ENCODE results near the gene ARHGAP42. TPM values are rescaled to one million over a fixed set of nuclear protein-coding genes. Genes with fewer than 3 reads are reported as not detected.

The ARHGAP42 gene
- total and polyA plus RNA-seq, 4 donors: 3.8 to 17.2 (median 12.0) TPM

DNA sequence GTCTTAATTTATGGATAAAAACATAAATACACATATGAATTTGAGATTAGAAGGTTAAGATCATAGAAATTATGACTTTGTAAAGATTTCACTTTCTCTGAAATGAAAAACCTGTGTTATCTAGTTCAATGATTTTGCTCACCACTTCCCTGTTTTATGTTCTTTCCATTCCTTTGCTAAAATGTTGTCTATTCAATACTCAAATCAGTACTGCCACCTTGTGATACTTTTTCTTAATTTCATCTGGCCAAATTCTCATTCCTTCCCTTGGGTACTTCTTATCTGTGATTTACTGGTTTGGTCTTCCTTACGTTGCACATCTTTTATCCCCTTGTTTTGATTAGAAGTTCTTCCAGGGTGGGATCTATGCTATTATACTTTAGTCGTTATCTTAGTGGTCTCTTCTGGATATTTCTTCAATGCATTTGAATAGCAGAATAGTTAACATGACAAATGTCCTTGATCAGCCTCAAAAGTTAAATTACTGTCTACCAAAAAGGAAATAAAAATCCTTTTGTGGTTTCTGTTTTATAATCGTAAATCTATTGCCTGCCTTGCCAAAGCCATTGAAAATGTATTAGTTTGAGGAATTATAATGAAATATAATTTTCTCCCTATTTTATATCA is 245.5 kb downstream of the ARHGAP42 start:
- no peaks in the 10 kb centered on the region for H3K27me3 ChIP-seq (ENCODE audit: control insufficient read depth in 4 of 4, insufficient read depth in 4 of 4, low read length in 3 of 4)
- TF ChIP-seq RAD21 (IDR thresholded peaks at IDR 0.05) (peak; percentile 79 to 86), CTCF (IDR thresholded peaks at IDR 0.05; ENCODE audit: low read depth, low read length, missing input control) (peak; percentile 36), JUND (IDR thresholded peaks at IDR 0.05) (no peak)
- H3K9me3 ChIP-seq (ENCODE audit: control insufficient read depth in 4 of 4, low read length in 3 of 4): no peaks in the 10 kb centered on the region
- H3K4me1 ChIP-seq (ENCODE audit: control insufficient read depth in 4 of 4, insufficient read depth in 4 of 4, low read length in 3 of 4): no peaks in the 10 kb centered on the region
- no peak for DNase-seq (ENCODE audit: low spot score)
- no peak overlapping the region for H3K9ac ChIP-seq (ENCODE audit: low read depth in 1 of 2, low read length in 2 of 2)
- peaks cover 0 to 2% (median 0%) of the 10 kb centered on the region in 4 donors for H3K36me3 ChIP-seq (ENCODE audit: control insufficient read depth in 4 of 4, insufficient read depth in 3 of 4, low read depth in 1 of 4, low read length in 3 of 4)
- H3K27ac ChIP-seq (ENCODE audit: low read depth in 1 of 2, low read length in 2 of 2): no peak overlapping the region
- no peak overlapping the region for H3K4me3 ChIP-seq (ENCODE audit: low read depth in 1 of 3, low read length in 3 of 3)
- WGBS: 40% methylated on average over 3 of the region's 3 CpGs

DNA sequence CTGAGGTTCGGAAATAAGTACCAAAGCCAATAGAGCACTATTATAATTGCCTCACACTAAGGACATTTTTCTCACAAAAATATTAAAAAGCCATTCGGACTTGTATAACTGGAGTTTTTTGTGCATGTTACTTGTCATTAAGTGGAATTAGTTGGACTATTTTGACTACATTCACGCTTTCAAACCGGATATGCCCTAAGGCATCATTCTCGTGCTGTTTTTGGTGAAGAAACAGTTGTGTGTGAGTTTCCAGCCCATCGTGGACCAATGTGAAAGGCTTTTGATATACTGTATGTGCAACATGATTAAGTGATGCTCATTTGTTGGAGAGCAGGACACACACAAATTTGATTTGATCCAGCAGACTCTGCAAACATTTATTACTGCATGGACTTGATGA is 249.7 kb downstream of the ARHGAP42 start:
- WGBS: 79% methylated on average over 6 of the region's 6 CpGs
- no peak for DNase-seq (ENCODE audit: low spot score)
- H3K9ac ChIP-seq (ENCODE audit: low read depth in 1 of 2, low read length in 2 of 2): no peak overlapping the region
- TF ChIP-seq GABPA (IDR thresholded peaks at IDR 0.05 in 1 of 2, conservative IDR thresholded peaks at IDR 0.05 in 1 of 2) (no peak), RAD21 (IDR thresholded peaks at IDR 0.05) (no peak), EGR1 (IDR thresholded peaks at IDR 0.05; ENCODE audit: low read depth in 2 of 2) (no peak), YY1 (IDR thresholded peaks at IDR 0.05) (no peak), ATF3 (IDR thresholded peaks at IDR 0.05) (no peak), NR2F2 (IDR thresholded peaks at IDR 0.05) (no peak)
- H3K36me3 ChIP-seq (ENCODE audit: control insufficient read depth in 4 of 4, insufficient read depth in 3 of 4, low read depth in 1 of 4, low read length in 3 of 4): peaks cover 0 to 2% (median 0%) of the 10 kb centered on the region in 4 donors
- H3K27ac ChIP-seq (ENCODE audit: low read depth in 1 of 2, low read length in 2 of 2): no peak overlapping the region
- H3K9me3 ChIP-seq (ENCODE audit: control insufficient read depth in 4 of 4, low read length in 3 of 4): no peaks in the 10 kb centered on the region
- H3K4me3 ChIP-seq (ENCODE audit: low read depth in 1 of 3, low read length in 3 of 3): no peak overlapping the region
- no peaks in the 10 kb centered on the region for H3K4me1 ChIP-seq (ENCODE audit: control insufficient read depth in 4 of 4, insufficient read depth in 4 of 4, low read length in 3 of 4)
- no peaks in the 10 kb centered on the region for H3K27me3 ChIP-seq (ENCODE audit: control insufficient read depth in 4 of 4, insufficient read depth in 4 of 4, low read length in 3 of 4)

GRCh38 chr11:100939571-100939970 is 252.5 kb downstream of the ARHGAP42 start:
- Histone ChIP-seq H3K4me1 (ENCODE audit: control insufficient read depth in 4 of 4, insufficient read depth in 4 of 4, low read length in 3 of 4) (peaks cover 0 to 3% (median 0%) of the 10 kb centered on the region in 4 donors), H3K27ac (ENCODE audit: low read depth in 1 of 2, low read length in 2 of 2) (no peak overlapping the region), H3K9ac (ENCODE audit: low read depth in 1 of 2, low read length in 2 of 2) (no peak overlapping the region), H3K36me3 (ENCODE audit: control insufficient read depth in 4 of 4, insufficient read depth in 3 of 4, low read depth in 1 of 4, low read length in 3 of 4) (peaks cover 0 to 2% (median under 1%) of the 10 kb centered on the region in 4 donors), H3K9me3 (ENCODE audit: control insufficient read depth in 4 of 4, low read length in 3 of 4) (no peaks in the 10 kb centered on the region), H3K4me3 (ENCODE audit: low read depth in 1 of 3, low read length in 3 of 3) (no peak overlapping the region), H3K27me3 (ENCODE audit: control insufficient read depth in 4 of 4, insufficient read depth in 4 of 4, low read length in 3 of 4) (no peaks in the 10 kb centered on the region)
- no peak for TF ChIP-seq GABPA (IDR thresholded peaks at IDR 0.05 in 1 of 2, conservative IDR thresholded peaks at IDR 0.05 in 1 of 2)
- TF ChIP-seq FOXA1 (IDR thresholded peaks at IDR 0.05): no peak
- no peak for DNase-seq (ENCODE audit: low spot score)
- WGBS: 66% methylated on average over 5 of the region's 5 CpGs

- Histone ChIP-seq H3K9ac (ENCODE audit: low read depth in 1 of 2, low read length in 2 of 2) (no peak overlapping the region), H3K4me1 (ENCODE audit: control insufficient read depth in 4 of 4, insufficient read depth in 4 of 4, low read length in 3 of 4) (peaks cover 0 to 3% (median 0%) of the 10 kb centered on the region in 4 donors), H3K36me3 (ENCODE audit: control insufficient read depth in 4 of 4, insufficient read depth in 3 of 4, low read depth in 1 of 4, low read length in 3 of 4) (peaks cover 0 to 2% (median under 1%) of the 10 kb centered on the region in 4 donors), H3K4me3 (ENCODE audit: low read depth in 1 of 3, low read length in 3 of 3) (no peak overlapping the region), H3K9me3 (ENCODE audit: control insufficient read depth in 4 of 4, low read length in 3 of 4) (no peaks in the 10 kb centered on the region), H3K27me3 (ENCODE audit: control insufficient read depth in 4 of 4, insufficient read depth in 4 of 4, low read length in 3 of 4) (no peaks in the 10 kb centered on the region), H3K27ac (ENCODE audit: low read depth in 1 of 2, low read length in 2 of 2) (no peak overlapping the region)
- no peak for DNase-seq (ENCODE audit: low spot score)
- 95% methylated on average over 3 of the region's 3 CpGs for WGBS
- TF ChIP-seq EGR1 (IDR thresholded peaks at IDR 0.05; ENCODE audit: low read depth in 2 of 2) (no peak), YY1 (IDR thresholded peaks at IDR 0.05) (no peak), HNF4A (conservative IDR thresholded peaks at IDR 0.05) (no peak), GABPA (IDR thresholded peaks at IDR 0.05 in 1 of 2, conservative IDR thresholded peaks at IDR 0.05 in 1 of 2) (no peak), SP1 (IDR thresholded peaks at IDR 0.05) (no peak), TAF1 (conservative IDR thresholded peaks at IDR 0.05) (no peak), RAD21 (IDR thresholded peaks at IDR 0.05) (no peak), FOXA1 (IDR thresholded peaks at IDR 0.05) (no peak), MAX (IDR thresholded peaks at IDR 0.05) (no peak), FOXA2 (IDR thresholded peaks at IDR 0.05) (no peak), NR2F2 (IDR thresholded peaks at IDR 0.05) (no peak), CTCF (IDR thresholded peaks at IDR 0.05; ENCODE audit: low read depth, low read length, missing input control) (no peak), HNF4G (IDR thresholded peaks at IDR 0.05) (no peak)
- TF ChIP-seq, protein P1, sequence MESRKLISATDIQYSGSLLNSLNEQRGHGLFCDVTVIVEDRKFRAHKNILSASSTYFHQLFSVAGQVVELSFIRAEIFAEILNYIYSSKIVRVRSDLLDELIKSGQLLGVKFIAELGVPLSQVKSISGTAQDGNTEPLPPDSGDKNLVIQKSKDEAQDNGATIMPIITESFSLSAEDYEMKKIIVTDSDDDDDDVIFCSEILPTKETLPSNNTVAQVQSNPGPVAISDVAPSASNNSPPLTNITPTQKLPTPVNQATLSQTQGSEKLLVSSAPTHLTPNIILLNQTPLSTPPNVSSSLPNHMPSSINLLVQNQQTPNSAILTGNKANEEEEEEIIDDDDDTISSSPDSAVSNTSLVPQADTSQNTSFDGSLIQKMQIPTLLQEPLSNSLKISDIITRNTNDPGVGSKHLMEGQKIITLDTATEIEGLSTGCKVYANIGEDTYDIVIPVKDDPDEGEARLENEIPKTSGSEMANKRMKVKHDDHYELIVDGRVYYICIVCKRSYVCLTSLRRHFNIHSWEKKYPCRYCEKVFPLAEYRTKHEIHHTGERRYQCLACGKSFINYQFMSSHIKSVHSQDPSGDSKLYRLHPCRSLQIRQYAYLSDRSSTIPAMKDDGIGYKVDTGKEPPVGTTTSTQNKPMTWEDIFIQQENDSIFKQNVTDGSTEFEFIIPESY (IDR thresholded peaks at IDR 0.05): no peak
Measured at GRCh38 chr11:100940111-100940510, 253.0 kb downstream of the ARHGAP42 start.

Data from liver (tissue), 9 donors.